OCI-LY3 (cell line): ENCODE data around the gene CEACAM19.

Experiments
- EZH2phosphoT487 ChIP-seq: fragments of 200-600 bp; shearing (Covaris generic); IDR thresholded peaks from 2 replicates; pipeline ENCODE4 v1.6.1; 2018; ENCODE audit warnings: antibody characterized with exemption, mixed run types, low read depth
- TF ChIP-seq, protein P1 (sequence below): fragments of 200-600, 300-600 bp; sonication (generic); IDR thresholded peaks from 2 replicates; pipeline ENCODE4 v1.5.1; 2014; ENCODE audit warnings: antibody characterized with exemption, low read length, low read depth

DNA sequence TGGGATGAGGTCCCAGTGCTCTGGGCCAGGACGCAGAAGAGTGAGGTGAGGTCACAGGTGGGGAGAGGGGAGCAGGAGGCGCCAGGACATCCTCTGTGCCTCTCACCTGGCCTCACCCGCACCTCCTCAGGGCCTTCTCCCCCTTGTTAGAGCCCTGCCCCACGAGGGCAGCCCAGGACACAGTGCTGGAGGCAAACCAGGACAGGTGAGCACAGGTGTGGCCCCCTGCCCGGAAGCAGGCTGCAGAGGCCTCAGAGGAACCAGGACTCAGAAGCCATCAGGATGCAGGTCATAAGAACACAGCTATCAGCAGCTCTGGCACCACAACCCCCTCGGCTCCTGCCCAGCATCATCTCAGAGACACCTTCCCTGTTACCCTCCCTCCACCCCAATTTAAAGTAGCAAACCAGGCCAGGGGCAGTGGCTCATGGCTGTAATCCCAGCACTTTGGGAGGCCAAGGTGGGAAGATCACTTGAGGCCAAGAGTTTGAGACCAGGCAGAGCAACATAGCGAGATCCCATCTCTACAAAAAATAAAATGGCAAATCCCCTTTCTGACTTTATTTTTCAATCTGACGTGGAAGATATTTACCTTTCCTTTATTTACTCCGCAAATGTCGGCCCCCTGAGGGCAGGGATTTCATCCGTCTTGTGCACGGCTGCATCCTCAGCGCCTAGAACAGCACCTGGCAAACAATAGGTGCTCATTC is 27.4 kb downstream of the CEACAM19 start, which contains the start of gene CEACAM16:
- TF ChIP-seq, protein P1, sequence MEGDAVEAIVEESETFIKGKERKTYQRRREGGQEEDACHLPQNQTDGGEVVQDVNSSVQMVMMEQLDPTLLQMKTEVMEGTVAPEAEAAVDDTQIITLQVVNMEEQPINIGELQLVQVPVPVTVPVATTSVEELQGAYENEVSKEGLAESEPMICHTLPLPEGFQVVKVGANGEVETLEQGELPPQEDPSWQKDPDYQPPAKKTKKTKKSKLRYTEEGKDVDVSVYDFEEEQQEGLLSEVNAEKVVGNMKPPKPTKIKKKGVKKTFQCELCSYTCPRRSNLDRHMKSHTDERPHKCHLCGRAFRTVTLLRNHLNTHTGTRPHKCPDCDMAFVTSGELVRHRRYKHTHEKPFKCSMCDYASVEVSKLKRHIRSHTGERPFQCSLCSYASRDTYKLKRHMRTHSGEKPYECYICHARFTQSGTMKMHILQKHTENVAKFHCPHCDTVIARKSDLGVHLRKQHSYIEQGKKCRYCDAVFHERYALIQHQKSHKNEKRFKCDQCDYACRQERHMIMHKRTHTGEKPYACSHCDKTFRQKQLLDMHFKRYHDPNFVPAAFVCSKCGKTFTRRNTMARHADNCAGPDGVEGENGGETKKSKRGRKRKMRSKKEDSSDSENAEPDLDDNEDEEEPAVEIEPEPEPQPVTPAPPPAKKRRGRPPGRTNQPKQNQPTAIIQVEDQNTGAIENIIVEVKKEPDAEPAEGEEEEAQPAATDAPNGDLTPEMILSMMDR: no peak
- TF ChIP-seq EZH2phosphoT487: no peak
